Measurements from ENCODE around the gene LINS1. TPM values are rescaled to one million over a fixed set of nuclear protein-coding genes. Genes with fewer than 3 reads are reported as not detected.
A peak's percentile ranks its signal among the peaks of the same experiment; 100 is the strongest.

The LINS1 gene
- total RNA-seq, 5 donors from 2014 or later (not counting 1 experiment from before 2014, with no cell fraction given): 42.9 to 88.1 (median 77.0) TPM

- POLR2A ChIA-PET: no interaction called here
- CTCF ChIA-PET: no interaction called here
- H3K27ac Mint-ChIP-seq: no peak overlapping the region
- 100% methylated on average over 2 of the region's 3 CpGs for WGBS (ENCODE audit: insufficient coverage)
- no peak overlapping the region for H3K27ac ChIP-seq (ENCODE audit: low read length)
- H3K36me3 ChIP-seq (ENCODE audit: control insufficient read depth in 2 of 2, extremely low read depth in 1 of 2, insufficient read depth in 1 of 2, low read length in 1 of 2): peaks cover 8 to 19% of the 10 kb centered on the region in 2 donors
- H3K9me3 ChIP-seq: no peaks in the 10 kb centered on the region
- H3K4me3 Mint-ChIP-seq: no peak overlapping the region
- H3K4me1 ChIP-seq (ENCODE audit: control insufficient read depth in 1 of 2, extremely low read depth in 1 of 2, insufficient read depth in 2 of 2, low read length in 2 of 2): peaks cover 4% of the 10 kb centered on the region in 2 experiments
- no peaks in the 10 kb centered on the region for H3K27me3 Mint-ChIP-seq
- H3K9me3 Mint-ChIP-seq: no peaks in the 10 kb centered on the region
- peaks cover 48% of the 10 kb centered on the region for H3K36me3 Mint-ChIP-seq
- H3K4me1 Mint-ChIP-seq: peaks cover 15 to 23% (median 21%) of the 10 kb centered on the region in 3 donors
- DNase-seq (no peak), ATAC-seq (replicated peaks in 1 of 4) (no peak)
- no peaks in the 10 kb centered on the region for H3K27me3 ChIP-seq (replicated peaks in 1 of 2; ENCODE audit: control insufficient read depth in 2 of 2, extremely low read depth in 1 of 2, insufficient read depth in 2 of 2, low read length in 1 of 2)
- no peak overlapping the region for H3K4me3 ChIP-seq (ENCODE audit: control insufficient read depth in 1 of 2, extremely low read depth in 1 of 2, low read length in 1 of 2)
Measured at GRCh38 chr15:100565591-100565990, 36.4 kb downstream of the LINS1 start.

- CTCF ChIA-PET: interaction anchor here in 1 of 2 donors (1.2 kb wide), 1 partner anchor 27 kb away, joined by 3 read pairs; no protein-coding TSS in a partner anchor
- Histone ChIP-seq H3K27ac (ENCODE audit: low read length) (no peak overlapping the region), H3K9me3 (no peaks in the 10 kb centered on the region), H3K36me3 (ENCODE audit: control insufficient read depth in 2 of 2, extremely low read depth in 1 of 2, insufficient read depth in 1 of 2, low read length in 1 of 2) (no peaks in the 10 kb centered on the region), H3K4me3 (ENCODE audit: control insufficient read depth in 1 of 2, extremely low read depth in 1 of 2, low read length in 1 of 2) (no peak overlapping the region), H3K4me1 (ENCODE audit: control insufficient read depth in 1 of 2, extremely low read depth in 1 of 2, insufficient read depth in 2 of 2, low read length in 2 of 2) (no peaks in the 10 kb centered on the region), H3K27me3 (replicated peaks in 1 of 2; ENCODE audit: control insufficient read depth in 2 of 2, extremely low read depth in 1 of 2, insufficient read depth in 2 of 2, low read length in 1 of 2) (no peaks in the 10 kb centered on the region)
- Mint-ChIP-seq H3K4me1 (peaks cover 2 to 6% (median 5%) of the 10 kb centered on the region in 3 donors), H3K27me3 (no peaks in the 10 kb centered on the region), H3K9me3 (no peaks in the 10 kb centered on the region), H3K36me3 (peaks cover 31% of the 10 kb centered on the region), H3K4me3 (no peak overlapping the region), H3K27ac (peak overlapping the region; percentile 79 to 83)
- ATAC-seq (replicated peaks in 1 of 4): no peak
- POLR2A ChIA-PET: no interaction called here
- no peak for DNase-seq
Measured at GRCh38 chr15:100560323-100560722, 41.7 kb downstream of the LINS1 start.

DNA sequence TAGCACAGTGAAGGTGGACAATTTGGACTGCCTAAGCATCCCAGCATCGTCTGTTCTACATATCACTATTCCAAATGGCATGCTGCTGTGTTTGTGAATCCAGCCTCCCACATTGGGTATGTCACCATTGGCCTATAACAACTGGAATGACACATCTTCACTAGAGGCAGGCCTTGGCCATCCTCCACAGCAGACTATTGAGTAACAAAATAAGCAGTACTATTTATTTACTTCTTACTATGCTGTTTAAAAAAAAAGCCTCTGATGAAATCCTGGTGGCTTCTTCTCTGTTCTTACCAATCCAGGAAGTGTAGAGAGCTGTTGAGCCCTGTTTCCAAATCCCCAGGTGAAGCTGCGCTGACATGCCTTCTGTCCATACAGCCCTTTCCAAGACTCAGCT, 42.7 kb downstream of the LINS1 start:
- Mint-ChIP-seq H3K9me3 (no peaks in the 10 kb centered on the region), H3K27me3 (no peaks in the 10 kb centered on the region), H3K36me3 (peaks cover 25% of the 10 kb centered on the region), H3K4me1 (peaks cover 2 to 6% (median 3%) of the 10 kb centered on the region in 3 donors), H3K27ac (peak overlapping the region; percentile 55 to 74), H3K4me3 (no peak overlapping the region)
- Histone ChIP-seq H3K4me3 (ENCODE audit: control insufficient read depth in 1 of 2, extremely low read depth in 1 of 2, low read length in 1 of 2) (no peak overlapping the region), H3K27me3 (replicated peaks in 1 of 2; ENCODE audit: control insufficient read depth in 2 of 2, extremely low read depth in 1 of 2, insufficient read depth in 2 of 2, low read length in 1 of 2) (no peaks in the 10 kb centered on the region), H3K9me3 (no peaks in the 10 kb centered on the region), H3K27ac (ENCODE audit: low read length) (no peak overlapping the region), H3K36me3 (ENCODE audit: control insufficient read depth in 2 of 2, extremely low read depth in 1 of 2, insufficient read depth in 1 of 2, low read length in 1 of 2) (no peaks in the 10 kb centered on the region), H3K4me1 (ENCODE audit: control insufficient read depth in 1 of 2, extremely low read depth in 1 of 2, insufficient read depth in 2 of 2, low read length in 2 of 2) (no peaks in the 10 kb centered on the region)
- no peak for DNase-seq
- CTCF ChIA-PET: interaction anchor here in 1 of 2 donors (1.2 kb wide), 1 partner anchor 28 kb away, joined by 3 read pairs; no protein-coding TSS in a partner anchor
- ATAC-seq (replicated peaks in 1 of 4): no peak
- no CpG with 5 or more reads among the region's 2 CpGs for WGBS (ENCODE audit: insufficient coverage)
- POLR2A ChIA-PET: interaction anchor here in 1 of 2 donors (0.5 kb wide), 1 partner anchor 41 kb away, joined by 3 read pairs; no protein-coding TSS in a partner anchor

DNA sequence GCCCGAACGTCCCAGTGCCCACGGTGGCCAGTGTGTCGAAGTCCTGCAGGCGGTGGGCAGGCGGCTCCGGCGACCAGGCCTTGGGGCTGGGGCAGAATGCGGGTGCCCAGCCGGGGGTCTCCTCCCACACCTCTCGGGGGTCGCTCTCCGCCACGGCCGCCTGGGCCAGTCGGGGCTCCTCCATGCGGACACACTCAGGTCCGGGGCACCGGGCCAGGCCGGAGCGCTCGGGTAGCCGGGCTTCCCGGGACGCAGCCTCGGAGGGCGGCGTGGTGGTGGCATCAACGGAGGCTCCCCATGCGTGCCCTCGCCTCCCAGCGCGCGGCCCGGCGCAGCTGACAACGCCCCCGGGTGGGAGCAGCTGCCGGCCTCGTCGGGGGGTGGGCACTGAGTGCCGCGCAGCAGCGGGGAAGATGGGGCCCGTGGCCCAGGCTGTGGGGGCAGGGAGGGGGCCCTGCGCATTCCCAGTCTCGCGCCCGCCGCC, 43.2 kb downstream of the LINS1 start:
- 96% methylated on average over 48 of the region's 50 CpGs for WGBS (ENCODE audit: insufficient coverage)
- Histone ChIP-seq H3K9me3 (no peaks in the 10 kb centered on the region), H3K27me3 (replicated peaks in 1 of 2; ENCODE audit: control insufficient read depth in 2 of 2, extremely low read depth in 1 of 2, insufficient read depth in 2 of 2, low read length in 1 of 2) (no peaks in the 10 kb centered on the region), H3K4me3 (ENCODE audit: control insufficient read depth in 1 of 2, extremely low read depth in 1 of 2, low read length in 1 of 2) (no peak overlapping the region), H3K4me1 (ENCODE audit: control insufficient read depth in 1 of 2, extremely low read depth in 1 of 2, insufficient read depth in 2 of 2, low read length in 2 of 2) (no peaks in the 10 kb centered on the region), H3K27ac (ENCODE audit: low read length) (no peak overlapping the region), H3K36me3 (ENCODE audit: control insufficient read depth in 2 of 2, extremely low read depth in 1 of 2, insufficient read depth in 1 of 2, low read length in 1 of 2) (no peaks in the 10 kb centered on the region)
- Mint-ChIP-seq H3K27ac (no peak overlapping the region), H3K4me1 (peaks cover 2 to 6% (median 3%) of the 10 kb centered on the region in 3 donors), H3K4me3 (no peak overlapping the region), H3K36me3 (peaks cover 25% of the 10 kb centered on the region), H3K27me3 (no peaks in the 10 kb centered on the region), H3K9me3 (no peaks in the 10 kb centered on the region)
- ATAC-seq (replicated peaks in 1 of 4): no peak
- DNase-seq: no peak
- CTCF ChIA-PET: no interaction called here
- POLR2A ChIA-PET: no interaction called here

DNA sequence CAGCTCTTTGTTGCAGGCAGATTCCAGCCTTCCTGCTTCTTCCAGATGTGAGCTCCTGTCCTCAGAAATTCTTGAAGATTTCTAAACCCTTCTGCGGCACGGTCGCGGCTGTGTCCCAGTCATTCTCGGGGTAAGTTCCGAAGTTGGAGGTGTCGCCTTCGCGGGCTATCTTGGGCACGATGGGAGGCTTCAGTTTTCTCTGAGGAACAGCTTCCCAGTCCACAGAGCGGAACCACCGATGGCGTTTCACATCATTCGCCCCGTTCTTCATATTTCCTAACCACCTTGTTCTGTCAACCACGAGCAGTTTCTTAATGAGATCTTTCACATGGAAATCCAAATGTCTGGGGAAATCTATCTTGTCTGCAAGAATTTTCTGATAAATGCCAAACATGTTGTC, 48.5 kb downstream of the LINS1 start:
- ChIA-PET CTCF (no interaction called here), POLR2A (interaction anchor here in 1 of 2 donors (0.5 kb wide), 1 partner anchor 42 kb away, joined by 3 read pairs; no protein-coding TSS in a partner anchor)
- ATAC-seq (replicated peaks in 1 of 4) (no peak), DNase-seq (no peak)
- Histone ChIP-seq H3K27me3 (replicated peaks in 1 of 2; ENCODE audit: control insufficient read depth in 2 of 2, extremely low read depth in 1 of 2, insufficient read depth in 2 of 2, low read length in 1 of 2) (no peaks in the 10 kb centered on the region), H3K4me3 (ENCODE audit: control insufficient read depth in 1 of 2, extremely low read depth in 1 of 2, low read length in 1 of 2) (no peak overlapping the region), H3K4me1 (ENCODE audit: control insufficient read depth in 1 of 2, extremely low read depth in 1 of 2, insufficient read depth in 2 of 2, low read length in 2 of 2) (no peaks in the 10 kb centered on the region), H3K27ac (ENCODE audit: low read length) (no peak overlapping the region), H3K36me3 (ENCODE audit: control insufficient read depth in 2 of 2, extremely low read depth in 1 of 2, insufficient read depth in 1 of 2, low read length in 1 of 2) (peaks cover 0 to 9% of the 10 kb centered on the region in 2 donors), H3K9me3 (no peaks in the 10 kb centered on the region)
- Mint-ChIP-seq H3K4me3 (no peak overlapping the region), H3K36me3 (peaks cover 18% of the 10 kb centered on the region), H3K9me3 (no peaks in the 10 kb centered on the region), H3K27me3 (no peaks in the 10 kb centered on the region), H3K27ac (no peak overlapping the region), H3K4me1 (no peaks in the 10 kb centered on the region)
- WGBS (ENCODE audit: insufficient coverage): 91% methylated on average over 10 of the region's 16 CpGs

DNA sequence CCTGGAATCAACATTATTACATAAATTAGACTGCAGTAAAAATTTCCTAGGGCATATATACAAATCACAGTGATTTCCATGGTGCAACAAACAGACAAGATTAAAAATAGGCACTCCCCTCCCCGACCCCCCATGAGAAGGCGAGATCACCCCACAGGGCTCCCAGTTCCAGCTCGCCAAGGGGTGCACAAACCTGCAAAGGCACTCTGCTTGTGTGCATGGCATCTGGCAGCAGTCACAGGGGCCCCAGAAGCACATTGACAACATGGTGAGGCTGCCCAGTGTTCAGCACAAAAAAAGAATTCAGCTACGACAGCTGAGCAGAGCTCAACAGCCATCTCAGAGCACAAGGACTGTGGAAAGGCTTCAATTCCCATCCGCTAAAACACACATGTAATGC, 54.0 kb downstream of the LINS1 start:
- Mint-ChIP-seq H3K27me3 (no peaks in the 10 kb centered on the region), H3K4me1 (peaks cover 4 to 8% (median 6%) of the 10 kb centered on the region in 3 donors), H3K9me3 (no peaks in the 10 kb centered on the region), H3K27ac (no peak overlapping the region), H3K36me3 (peaks cover 13% of the 10 kb centered on the region), H3K4me3 (no peak overlapping the region)
- ChIA-PET CTCF (no interaction called here), POLR2A (no interaction called here)
- no peak for DNase-seq
- no peaks in the 10 kb centered on the region for H3K9me3 ChIP-seq
- peaks cover 0 to 9% of the 10 kb centered on the region in 2 donors for H3K36me3 ChIP-seq (ENCODE audit: control insufficient read depth in 2 of 2, extremely low read depth in 1 of 2, insufficient read depth in 1 of 2, low read length in 1 of 2)
- H3K27ac ChIP-seq (ENCODE audit: low read length): no peak overlapping the region
- H3K4me3 ChIP-seq (ENCODE audit: control insufficient read depth in 1 of 2, extremely low read depth in 1 of 2, low read length in 1 of 2): no peak overlapping the region
- WGBS (ENCODE audit: insufficient coverage): 90% methylated on average over 3 of the region's 5 CpGs
- H3K4me1 ChIP-seq (ENCODE audit: control insufficient read depth in 1 of 2, extremely low read depth in 1 of 2, insufficient read depth in 2 of 2, low read length in 2 of 2): peaks cover 0 to 3% of the 10 kb centered on the region in 2 experiments
- ATAC-seq (replicated peaks in 1 of 4): no peak
- H3K27me3 ChIP-seq (replicated peaks in 1 of 2; ENCODE audit: control insufficient read depth in 2 of 2, extremely low read depth in 1 of 2, insufficient read depth in 2 of 2, low read length in 1 of 2): peaks cover 0 to 13% of the 10 kb centered on the region in 2 experiments
